PC-9 (cell line): ENCODE data around the gene HAP1.

Source experiments
- CTCF ChIP-seq: fragments of 200-600 bp; sonication (generic); conservative IDR thresholded peaks from 2 replicates; pipeline ENCODE4 v1.6.1; 2017; ENCODE audit warnings: mixed run types, antibody characterized with exemption, mild to moderate bottlenecking, moderate library complexity
- EZH2 ChIP-seq: fragments of 200-600 bp; sonication (generic); IDR thresholded peaks from 2 replicates; pipeline ENCODE4 v1.8.0; 2017; ENCODE audit warnings: antibody characterized with exemption, low read depth

GRCh38 chr17:41736983-41737679, 2.7 kb upstream of the HAP1 start:
- no peak for TF ChIP-seq CTCF
- no peak for TF ChIP-seq EZH2
